HFF-Myc (cell line): Measurements from ENCODE around the gene EDEM1.
"Not testable (repeated sequence)": the region's sequence is repeated elsewhere in the genome, so short reads cannot be mapped to it uniquely, and the experiment has no call there.

Source experiments
- DNase-seq: peaks from one replicate; pipeline ENCODE4 v3.0.0-alpha.2; 2011; ENCODE audit warnings: low read depth; ENCODE audit errors: extremely low read depth
- H3K4me3 ChIP-seq: replicated peaks from 2 replicates; pipeline ENCODE4 v1.5.1; 2011; ENCODE audit warnings: low read depth, mild to moderate bottlenecking, control low read depth, low read length
- TF ChIP-seq, protein P1 (sequence below): IDR thresholded peaks from 2 replicates; pipeline ENCODE4 v1.5.1; 2012; ENCODE audit warnings: mild to moderate bottlenecking, low read depth, low read length, control low read depth; ENCODE audit errors: missing control alignments

EDEM1 gene

DNA sequence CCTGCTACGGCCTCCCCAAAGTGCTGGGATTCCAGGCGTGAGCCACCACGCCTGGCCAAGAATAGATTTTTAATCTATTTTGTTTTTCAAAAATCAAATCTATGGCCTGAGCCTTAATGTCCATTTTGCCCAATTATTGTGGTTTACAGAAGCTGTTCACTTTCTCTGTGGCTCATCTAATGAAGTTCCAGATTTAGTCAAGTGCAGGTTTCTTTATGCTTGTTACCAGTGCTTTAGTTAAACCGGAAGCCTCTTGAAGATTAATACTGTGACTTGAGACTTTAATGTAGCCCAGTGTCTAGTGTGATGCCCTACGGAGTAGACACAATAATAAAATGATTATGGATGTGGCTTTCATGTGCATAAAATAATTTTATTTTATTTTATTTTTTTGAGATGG is 16.5 kb upstream of the EDEM1 start:
- TF ChIP-seq, protein P1, sequence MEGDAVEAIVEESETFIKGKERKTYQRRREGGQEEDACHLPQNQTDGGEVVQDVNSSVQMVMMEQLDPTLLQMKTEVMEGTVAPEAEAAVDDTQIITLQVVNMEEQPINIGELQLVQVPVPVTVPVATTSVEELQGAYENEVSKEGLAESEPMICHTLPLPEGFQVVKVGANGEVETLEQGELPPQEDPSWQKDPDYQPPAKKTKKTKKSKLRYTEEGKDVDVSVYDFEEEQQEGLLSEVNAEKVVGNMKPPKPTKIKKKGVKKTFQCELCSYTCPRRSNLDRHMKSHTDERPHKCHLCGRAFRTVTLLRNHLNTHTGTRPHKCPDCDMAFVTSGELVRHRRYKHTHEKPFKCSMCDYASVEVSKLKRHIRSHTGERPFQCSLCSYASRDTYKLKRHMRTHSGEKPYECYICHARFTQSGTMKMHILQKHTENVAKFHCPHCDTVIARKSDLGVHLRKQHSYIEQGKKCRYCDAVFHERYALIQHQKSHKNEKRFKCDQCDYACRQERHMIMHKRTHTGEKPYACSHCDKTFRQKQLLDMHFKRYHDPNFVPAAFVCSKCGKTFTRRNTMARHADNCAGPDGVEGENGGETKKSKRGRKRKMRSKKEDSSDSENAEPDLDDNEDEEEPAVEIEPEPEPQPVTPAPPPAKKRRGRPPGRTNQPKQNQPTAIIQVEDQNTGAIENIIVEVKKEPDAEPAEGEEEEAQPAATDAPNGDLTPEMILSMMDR: no peak
- DNase-seq: no peak
- no peak overlapping the region for H3K4me3 ChIP-seq

DNA sequence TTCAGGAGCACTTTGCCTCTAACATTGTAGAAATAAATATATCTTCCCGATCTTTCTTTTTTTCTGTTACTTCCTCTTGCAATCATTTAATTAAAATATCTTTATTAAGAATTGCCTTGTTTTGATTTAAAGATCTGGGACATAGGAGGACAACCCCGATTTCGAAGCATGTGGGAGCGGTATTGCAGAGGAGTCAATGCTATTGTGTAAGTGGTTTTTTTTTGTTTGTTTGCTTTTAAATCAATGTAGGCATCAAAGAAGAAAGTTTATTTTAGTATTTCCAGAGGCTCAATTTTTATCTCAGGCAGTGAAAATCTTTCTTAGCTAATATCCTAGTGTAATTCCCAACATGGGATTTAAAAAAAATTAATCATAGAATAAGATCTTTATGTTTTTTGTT is 15.5 kb upstream of the EDEM1 start:
- TF ChIP-seq, protein P1: no peak
- DNase-seq: no peak
- no peak overlapping the region for H3K4me3 ChIP-seq

DNA sequence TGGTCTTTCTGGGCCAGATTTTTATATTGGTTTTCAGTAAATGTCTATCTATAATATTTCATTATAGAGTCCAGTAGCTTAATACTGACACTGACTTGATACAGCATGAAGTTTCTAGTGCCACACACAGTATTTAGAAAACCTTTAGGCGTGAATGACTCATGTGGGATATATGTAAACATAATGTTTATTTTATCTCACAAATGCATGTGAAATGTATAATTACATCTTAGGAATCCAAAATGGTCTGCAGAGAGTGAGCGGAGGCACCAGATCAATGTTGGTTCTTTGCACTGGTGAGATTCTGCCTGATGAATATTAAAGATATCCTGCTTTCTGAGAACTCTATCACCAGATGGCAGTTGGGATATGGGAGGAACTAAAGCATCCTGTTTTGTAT is 8.5 kb upstream of the EDEM1 start:
- H3K4me3 ChIP-seq, DNase-seq: not testable (repeated sequence)

DNA sequence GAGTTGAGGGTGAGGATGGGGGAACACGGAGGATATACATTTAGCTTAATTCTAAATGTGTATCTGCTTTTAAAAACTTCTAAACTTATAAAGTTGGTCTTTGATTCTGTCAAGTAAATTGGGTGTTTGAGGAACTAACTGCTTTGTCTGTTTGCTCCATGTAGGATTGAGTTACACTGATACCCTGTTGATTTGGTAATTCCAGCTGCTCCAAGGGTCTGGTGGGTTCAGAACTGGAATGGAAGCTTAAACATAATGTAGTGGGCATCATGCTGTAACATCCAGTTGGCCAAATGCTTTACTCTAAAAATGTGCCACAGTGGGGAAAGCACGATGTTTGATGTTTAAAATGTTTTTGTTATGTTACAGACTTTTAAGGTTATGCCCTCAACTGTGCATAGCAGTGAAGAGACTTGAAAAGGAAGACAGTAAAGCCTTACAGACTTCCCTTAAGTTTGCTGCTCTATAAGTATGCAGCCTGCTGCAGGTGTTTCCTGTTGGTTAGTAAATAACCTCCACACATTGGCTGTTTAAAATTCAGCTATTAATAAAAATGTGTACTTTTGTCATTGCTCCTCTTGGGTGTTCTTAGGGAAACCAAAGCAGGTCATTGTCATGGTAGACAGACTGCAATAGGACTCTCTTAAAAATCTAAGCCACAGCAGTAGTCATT is 5.9 kb upstream of the EDEM1 start:
- TF ChIP-seq, protein P1: no peak
- no peak for DNase-seq
- H3K4me3 ChIP-seq: no peak overlapping the region

DNA sequence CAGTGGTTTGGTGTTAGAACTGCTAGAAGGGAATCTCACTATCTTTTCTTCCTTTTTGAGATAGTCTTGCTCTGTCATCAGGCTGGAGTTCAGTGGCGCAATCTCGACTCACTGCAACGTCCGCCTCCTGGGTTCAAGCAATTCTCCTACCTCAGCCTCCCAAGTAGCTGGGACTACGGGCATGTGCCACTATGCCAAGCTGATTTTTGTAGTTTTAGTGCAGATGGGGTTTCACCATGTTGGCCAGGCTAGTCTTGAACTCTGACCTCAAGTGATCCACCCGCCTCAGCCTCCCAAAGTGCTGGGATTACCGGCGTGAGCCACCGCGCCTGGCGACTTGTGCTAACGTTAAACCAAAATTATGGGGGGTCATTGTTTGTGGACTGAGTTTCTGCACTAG is 3.8 kb upstream of the EDEM1 start:
- not testable (repeated sequence) for DNase-seq, H3K4me3 ChIP-seq

DNA sequence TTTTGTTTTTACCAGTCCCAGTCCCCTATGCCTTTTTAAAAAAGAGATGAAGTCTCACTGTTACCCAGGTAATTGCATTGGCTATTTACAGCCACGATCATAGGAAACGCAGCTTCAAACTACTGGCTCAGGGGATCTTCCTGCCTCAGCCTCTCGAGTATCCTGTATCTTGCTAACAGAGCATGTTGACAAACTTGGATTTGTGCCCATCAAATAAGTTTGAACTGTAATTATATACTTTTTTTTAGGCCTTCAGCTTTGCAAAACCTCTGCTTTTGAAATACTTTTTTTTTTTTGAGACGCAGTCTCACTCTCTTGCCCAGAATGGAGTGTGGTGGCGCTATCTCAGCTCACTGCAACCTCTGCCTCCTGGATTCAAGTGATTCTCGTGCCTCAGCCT is 3.0 kb upstream of the EDEM1 start:
- DNase-seq: no peak
- TF ChIP-seq, protein P1: no peak
- H3K4me3 ChIP-seq: no peak overlapping the region

DNA sequence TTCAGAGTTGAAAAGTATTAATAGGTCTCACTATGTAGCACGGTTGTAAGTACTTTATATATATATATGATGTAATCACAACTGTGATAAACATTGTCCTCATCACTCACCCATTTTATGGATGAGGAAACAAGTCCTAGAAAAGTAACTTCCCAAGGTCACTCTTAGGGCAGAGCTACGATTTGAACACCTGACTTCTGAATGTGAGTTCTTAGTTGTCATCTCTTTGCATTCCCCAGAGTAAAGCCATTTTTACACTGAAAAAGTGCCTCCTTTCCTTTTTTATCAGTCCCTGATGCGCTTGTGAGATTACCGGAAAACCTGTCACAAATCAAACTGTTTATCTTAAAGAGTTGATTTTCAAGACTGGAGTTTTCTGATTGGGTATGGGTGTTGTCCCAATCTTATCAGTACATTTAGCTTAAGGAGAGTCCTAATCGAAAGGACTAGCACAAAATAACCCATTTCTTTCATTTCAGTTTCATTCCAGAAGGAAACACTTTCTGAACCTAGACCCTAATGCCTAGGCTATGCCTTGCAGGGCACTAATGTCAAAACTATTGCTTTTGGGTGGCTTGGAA is 2.3 kb upstream of the EDEM1 start:
- no peak for DNase-seq
- no peak overlapping the region for H3K4me3 ChIP-seq
- TF ChIP-seq, protein P1: no peak
